Spleen (tissue), 11 donors: ENCODE measurements around the gene ADIPOR2. TPM values are rescaled to one million over a fixed set of nuclear protein-coding genes. Genes with fewer than 3 reads are reported as not detected.
"Not testable (repeated sequence)": the region's sequence is repeated elsewhere in the genome, so short reads cannot be mapped to it uniquely, and the experiment has no call there.

Experiments used
- DNase-seq: peaks from one replicate; pipeline ENCODE4 v3.0.0-alpha.2; 2020
- H3K27ac ChIP-seq, 8 donors: fragments of 200-600 bp; sonication (generic) in 7 of 8; 1 replicate in 4 of 8; 2 replicates in 4 of 8; pipeline versions ENCODE4 v1.5.0 to v1.8.0; 2016 to 2021; ENCODE audit warnings: inconsistent platforms in 4 of 8, mild to moderate bottlenecking in 4 of 8, moderate library complexity in 1 of 8
- H3K27me3 ChIP-seq, 7 donors: fragments of 200-600 bp; sonication (generic) in 6 of 7; replicated peaks in 1 of 7; 1 replicate in 4 of 7; 2 replicates in 3 of 7; pipeline versions ENCODE4 v1.5.0 to v1.8.0; 2016 to 2021; ENCODE audit warnings: inconsistent platforms in 3 of 7, mild to moderate bottlenecking in 1 of 7
- H3K36me3 ChIP-seq, 6 donors: fragments of 200-600 bp; sonication (generic) in 5 of 6; 1 replicate in 4 of 6; 2 replicates in 2 of 6; pipeline versions ENCODE4 v1.5.0 to v1.8.0; 2016 to 2021; ENCODE audit warnings: inconsistent platforms in 2 of 6
- H3K4me1 ChIP-seq, 6 donors: fragments of 200-600 bp; sonication (generic) in 5 of 6; 1 replicate in 3 of 6; 2 replicates in 3 of 6; pipeline versions ENCODE4 v1.5.0 to v1.8.0; 2016 to 2021; ENCODE audit warnings: inconsistent platforms in 3 of 6
- H3K4me3 ChIP-seq, 8 donors: fragments of 200-600 bp; sonication (generic) in 7 of 8; 1 replicate in 4 of 8; 2 replicates in 4 of 8; pipeline versions ENCODE4 v1.5.0 to v1.8.0; 2016 to 2021; ENCODE audit warnings: inconsistent platforms in 4 of 8, mild to moderate bottlenecking in 4 of 8, moderate library complexity in 2 of 8
- H3K9me3 ChIP-seq, 8 donors: fragments of 200-600 bp; sonication (generic) in 7 of 8; 1 replicate in 4 of 8; 2 replicates in 4 of 8; pipeline versions ENCODE4 v1.5.0 to v1.8.0; 2016 to 2021; ENCODE audit warnings: inconsistent platforms in 4 of 8
- CTCF ChIP-seq, 11 experiments: fragments of 200-600 bp in 7 of 11; fragments of 450-650 bp in 4 of 11; sonication (generic) in 4 of 11; IDR thresholded peaks in 8 of 11; conservative IDR thresholded peaks in 3 of 11; 1 replicate in 7 of 11; 2 replicates in 4 of 11; pipeline versions ENCODE4 v1.4.0 to v1.8.0; 2016 to 2021; ENCODE audit warnings: antibody characterized with exemption in 11 of 11, inconsistent platforms in 4 of 11, mild to moderate bottlenecking in 1 of 11
- POLR2A ChIP-seq, 3 donors: fragments of 450-650 bp; IDR thresholded peaks; one replicate each; pipeline ENCODE4 v1.5.1; 2017; ENCODE audit warnings: antibody characterized with exemption in 3 of 3, mild to moderate bottlenecking in 1 of 3
- POLR2AphosphoS5 ChIP-seq, 3 donors: sonication (generic); formaldehyde crosslinking; IDR thresholded peaks; one replicate each; pipeline ENCODE4 v1.5.1; 2017; ENCODE audit warnings: antibody characterized with exemption in 3 of 3
- WGBS, 5 donors: extraction: QIAGEN DNeasy Blood & Tissue Kit in 3 of 5; methylation state at CpG; one replicate each; pipeline versions ENCODE4 v1.1.5 to v1.1.7; 2013 to 2018; 5-methylcytosine and 5-hydroxymethylcytosine counted together
- intact Hi-C: fragments of 100-400 bp; cut with DNase I; formaldehyde crosslinking; loops from one replicate; pipeline ENCODE4 v1.15.0; 2023; ENCODE audit warnings: low total_unique reads
- polyA plus RNA-seq, 3 donors: library from polyadenylated mRNA; stranded (reverse); fragments of 200-250 nt; gene quantifications; one replicate each; pipeline ENCODE4 v1.2.1, GENCODE V29; 2013
- total RNA-seq, 7 donors: library from RNA; depleted of rRNA in 3 of 7; stranded (reverse); fragments of >200 nt in 3 of 7; fragmentation: NEBNext Ultra II Directional in 4 of 7; extraction: Animal tissue kit (Norgen Biotek cat#: 25700) in 4 of 7; gene quantifications; one replicate each; pipeline versions ENCODE4 v1.1.0 to v1.2.1, GENCODE V29; 2016 to 2021
- donor health status: healthy with polysubstance abuse.
- donor health status: DM: no; HTN: no; CAD: no; lungs with moderate emphysema.
- donor health status: DM: no; HTN: no; CAD: no.
- donor health status: Bipolar disorder and iron deficiency.
- donor health status: healthy.
- donor health status: DM: no; HTN: no; CAD: no.
- donor health status: DM: yes; HTN: yes; CAD: no.

ADIPOR2 gene
- total and polyA plus RNA-seq, 10 donors = 12.9 to 43.7 (median 38.8) TPM

- no peak overlapping the region for H3K27ac ChIP-seq
- 56 to 70% (median 62%) methylated on average over 3 of the region's 3 CpGs for WGBS, 5 donors
- intact Hi-C loops = no loop called here
- DNase-seq = no peak
- peaks cover 0 to 32% (median 7%) of the 10 kb centered on the region in 6 donors for H3K36me3 ChIP-seq
- H3K4me1 ChIP-seq = peaks cover 0 to 21% (median 9%) of the 10 kb centered on the region in 6 donors
- H3K9me3 ChIP-seq = no peaks in the 10 kb centered on the region
- no peak for TF ChIP-seq CTCF (IDR thresholded peaks at IDR 0.05 in 8 of 11, conservative IDR thresholded peaks at IDR 0.05 in 3 of 11)
- no peak for TF ChIP-seq POLR2AphosphoS5 (IDR thresholded peaks at IDR 0.05)
- TF ChIP-seq POLR2A (IDR thresholded peaks at IDR 0.05) = no peak
- H3K27me3 ChIP-seq = no peaks in the 10 kb centered on the region
- no peak overlapping the region for H3K4me3 ChIP-seq
Observed at GRCh38 chr12:1726753-1727152, 35.9 kb downstream of the ADIPOR2 start.

- H3K4me1 ChIP-seq = peaks cover 0 to 17% (median 7%) of the 10 kb centered on the region in 6 donors
- no peaks in the 10 kb centered on the region for H3K9me3 ChIP-seq
- no peak overlapping the region for H3K4me3 ChIP-seq
- 11 to 100% (median 91%) methylated on average over 1 of the region's 1 CpG for WGBS, 5 donors
- H3K36me3 ChIP-seq = peaks cover 0 to 32% (median 7%) of the 10 kb centered on the region in 6 donors
- no peaks in the 10 kb centered on the region for H3K27me3 ChIP-seq
- H3K27ac ChIP-seq = no peak overlapping the region
- no peak for TF ChIP-seq POLR2A (IDR thresholded peaks at IDR 0.05)
- TF ChIP-seq POLR2AphosphoS5 (IDR thresholded peaks at IDR 0.05) = no peak
- no peak for TF ChIP-seq CTCF (IDR thresholded peaks at IDR 0.05 in 8 of 11, conservative IDR thresholded peaks at IDR 0.05 in 3 of 11)
- intact Hi-C loops = no loop called here
- DNase-seq = no peak
Observed at GRCh38 chr12:1728824-1729223, 38.0 kb downstream of the ADIPOR2 start.

GRCh38 chr12:1731019-1731687, 40.3 kb downstream of the ADIPOR2 start:
- Histone ChIP-seq H3K27ac (no peak overlapping the region), H3K9me3 (no peaks in the 10 kb centered on the region), H3K27me3 (no peaks in the 10 kb centered on the region), H3K4me1 (peaks cover 0 to 17% (median 4%) of the 10 kb centered on the region in 6 donors), H3K4me3 (no peak overlapping the region), H3K36me3 (peaks cover 0 to 23% (median 7%) of the 10 kb centered on the region in 6 donors)
- intact Hi-C loops = no loop called here
- 96 to 98% (median 96%) methylated on average over 11 of the region's 11 CpGs for WGBS, 5 donors
- no peak for DNase-seq
- TF ChIP-seq POLR2AphosphoS5 (IDR thresholded peaks at IDR 0.05) (no peak), POLR2A (IDR thresholded peaks at IDR 0.05) (no peak), CTCF (IDR thresholded peaks at IDR 0.05 in 8 of 11, conservative IDR thresholded peaks at IDR 0.05 in 3 of 11) (no peak)

- peaks cover 0 to 14% (median 4%) of the 10 kb centered on the region in 6 donors for H3K4me1 ChIP-seq
- H3K4me3 ChIP-seq, DNase-seq, H3K27me3 ChIP-seq, H3K9me3 ChIP-seq, H3K27ac ChIP-seq, intact Hi-C loops: not testable (repeated sequence)
- WGBS, 5 donors = 96 to 97% (median 97%) methylated on average over 10 of the region's 10 CpGs
- H3K36me3 ChIP-seq = peaks cover 0 to 23% (median 7%) of the 10 kb centered on the region in 6 donors
Observed at GRCh38 chr12:1731688-1732078, 40.8 kb downstream of the ADIPOR2 start.
